CD14-positive monocyte (primary cell): ENCODE data around the gene LGR5. TPM values are rescaled to one million over a fixed set of nuclear protein-coding genes. Genes with fewer than 3 reads are reported as not detected.

Experiments used
- DNase-seq, 3 donors: peaks; one replicate each; pipeline ENCODE4 v3.0.0-alpha.2; 2011 to 2022
- H2AFZ ChIP-seq: 2 replicates; pipeline ENCODE4 v1.6.0; 2012; ENCODE audit warnings: mild to moderate bottlenecking, low read depth, low read length, inconsistent platforms; ENCODE audit not compliant: insufficient read depth, poor library complexity, severe bottlenecking
- H3K27ac ChIP-seq, 2 donors: 1 replicate in 1 of 2; 2 replicates in 1 of 2; pipeline ENCODE4 v1.5.1; 2012 to 2013; ENCODE audit warnings: low read length in 2 of 2, control low read depth in 1 of 2, inconsistent platforms in 1 of 2, low read depth in 1 of 2, mild to moderate bottlenecking in 1 of 2
- H3K27me3 ChIP-seq, 2 donors: one replicate each; pipeline versions ENCODE4 v1.6.0 to v1.6.1; 2011 to 2013; ENCODE audit warnings: low read length in 2 of 2; ENCODE audit not compliant: control insufficient read depth in 2 of 2, insufficient read depth in 2 of 2
- H3K36me3 ChIP-seq, 2 donors: replicated peaks in 1 of 2; 1 replicate in 1 of 2; 2 replicates in 1 of 2; pipeline versions ENCODE4 v1.5.1 to v1.6.1; 2012 to 2013; ENCODE audit warnings: low read length in 2 of 2, control low read depth in 1 of 2, inconsistent platforms in 1 of 2, mild to moderate bottlenecking in 1 of 2; ENCODE audit not compliant: insufficient read depth in 2 of 2, control insufficient read depth in 1 of 2
- H3K4me1 ChIP-seq, 2 donors: 1 replicate in 1 of 2; 2 replicates in 1 of 2; pipeline versions ENCODE4 v1.5.1 to v1.6.1; 2012 to 2013; ENCODE audit warnings: low read length in 2 of 2, control low read depth in 1 of 2, inconsistent platforms in 1 of 2, mild to moderate bottlenecking in 1 of 2, moderate library complexity in 1 of 2; ENCODE audit not compliant: insufficient read depth in 2 of 2, control insufficient read depth in 1 of 2
- H3K4me2 ChIP-seq: replicated peaks from 2 replicates; pipeline ENCODE3; 2012; ENCODE audit warnings: low read length, moderate library complexity, mild to moderate bottlenecking; ENCODE audit not compliant: poor library complexity, severe bottlenecking; ENCODE audit errors: extremely low read depth
- H3K4me3 ChIP-seq, 3 experiments: fragments of 200-600 bp in 1 of 3; sonication (generic) in 1 of 3; replicated peaks in 1 of 3; 1 replicate in 2 of 3; 2 replicates in 1 of 3; pipeline ENCODE4 v1.5.1; 2011 to 2013; ENCODE audit warnings: low read length in 3 of 3, mild to moderate bottlenecking in 3 of 3, control low read depth in 2 of 3, low read depth in 2 of 3, inconsistent platforms in 1 of 3, moderate library complexity in 1 of 3
- H3K79me2 ChIP-seq: 2 replicates; pipeline ENCODE4 v1.6.0; 2012; ENCODE audit warnings: mild to moderate bottlenecking, control low read depth, inconsistent platforms, low read length, moderate library complexity; ENCODE audit not compliant: insufficient read depth
- H3K9ac ChIP-seq: 2 replicates; pipeline ENCODE4 v1.6.0; 2017; ENCODE audit warnings: low read length, mild to moderate bottlenecking; ENCODE audit not compliant: insufficient read depth, poor library complexity, severe bottlenecking
- H3K9me3 ChIP-seq, 2 donors: replicated peaks in 1 of 2; 1 replicate in 1 of 2; 2 replicates in 1 of 2; pipeline versions ENCODE4 v1.5.1 to v1.6.1; 2012 to 2013; ENCODE audit warnings: low read length in 2 of 2, control low read depth in 1 of 2; ENCODE audit not compliant: control insufficient read depth in 1 of 2, insufficient read depth in 1 of 2
- H4K20me1 ChIP-seq: 2 replicates; pipeline ENCODE4 v1.6.0; 2012; ENCODE audit warnings: mild to moderate bottlenecking, low read length, control low read depth, moderate library complexity; ENCODE audit not compliant: insufficient read depth
- H3K27ac Mint-ChIP-seq, 7 donors: one replicate each; pipeline ENCODE4 v1.8.0; 2020; ENCODE audit warnings: mild to moderate bottlenecking in 7 of 7, mixed read lengths in 7 of 7, moderate library complexity in 6 of 7, inconsistent platforms in 2 of 7
- H3K27me3 Mint-ChIP-seq, 3 donors: one replicate each; pipeline ENCODE4 v1.8.0; 2021 to 2022; ENCODE audit warnings: low read depth in 3 of 3, mild to moderate bottlenecking in 3 of 3, mixed read lengths in 3 of 3, moderate library complexity in 3 of 3, inconsistent platforms in 1 of 3
- H3K36me3 Mint-ChIP-seq, 2 donors: one replicate each; pipeline ENCODE4 v1.8.0; 2020; ENCODE audit warnings: mixed read lengths in 2 of 2, inconsistent platforms in 1 of 2, mild to moderate bottlenecking in 1 of 2
- H3K4me1 Mint-ChIP-seq: one replicate; pipeline ENCODE4 v1.8.0; 2020; ENCODE audit warnings: mild to moderate bottlenecking, mixed read lengths
- H3K4me3 Mint-ChIP-seq, 2 donors: one replicate each; pipeline ENCODE4 v1.8.0; 2020; ENCODE audit warnings: mild to moderate bottlenecking in 2 of 2, mixed read lengths in 2 of 2, moderate library complexity in 1 of 2
- H3K9me3 Mint-ChIP-seq, 7 donors: one replicate each; pipeline ENCODE4 v1.8.0; 2020 to 2022; ENCODE audit warnings: mixed read lengths in 7 of 7, mild to moderate bottlenecking in 6 of 7, moderate library complexity in 6 of 7, inconsistent platforms in 2 of 7
- WGBS: methylation state at CpG from one replicate; pipeline ENCODE4 v1.1.5; 2013; ENCODE audit warnings: missing lambda C conversion rate; ENCODE audit not compliant: insufficient coverage; 5-methylcytosine and 5-hydroxymethylcytosine counted together
- intact Hi-C, 2 donors: fragments of 100-400 bp; cut with micrococcal nuclease; formaldehyde crosslinking; loops; one replicate each; pipeline versions ENCODE4 v1.15.0 to v1.15.1; 2023
- polyA plus RNA-seq, 3 donors: library from polyadenylated mRNA; depleted of rRNA in 1 of 3; unstranded in 2 of 3; stranded (reverse) in 1 of 3; fragments of 300-500 nt in 2 of 3; fragments of >200 nt in 1 of 3; fragmentation: Illumina TruSeq in 2 of 3; gene quantifications; 1 replicate in 2 of 3; 2 replicates in 1 of 3; pipeline ENCODE4 v1.2.3, GENCODE V29; 2012 to 2021
- TF ChIP-seq, protein P1 (sequence below): fragments of 200-600 bp; IDR thresholded peaks from one replicate; pipeline ENCODE4 v1.8.0; 2022; ENCODE audit warnings: antibody characterized with exemption, mild to moderate bottlenecking

The LGR5 gene
- polyA plus RNA-seq, 3 donors = not detected

DNA sequence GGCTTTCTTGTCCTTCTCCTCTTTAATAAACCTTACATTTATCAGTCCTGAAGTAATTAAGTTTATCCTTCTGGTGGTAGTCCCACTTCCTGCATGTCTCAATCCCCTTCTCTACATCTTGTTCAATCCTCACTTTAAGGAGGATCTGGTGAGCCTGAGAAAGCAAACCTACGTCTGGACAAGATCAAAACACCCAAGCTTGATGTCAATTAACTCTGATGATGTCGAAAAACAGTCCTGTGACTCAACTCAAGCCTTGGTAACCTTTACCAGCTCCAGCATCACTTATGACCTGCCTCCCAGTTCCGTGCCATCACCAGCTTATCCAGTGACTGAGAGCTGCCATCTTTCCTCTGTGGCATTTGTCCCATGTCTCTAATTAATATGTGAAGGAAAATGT lies 144.8 kb downstream of the LGR5 start:
- Histone ChIP-seq H3K79me2 (no peaks in the 10 kb centered on the region), H3K9me3 (no peaks in the 10 kb centered on the region), H3K9ac (no peak overlapping the region), H3K4me3 (no peak overlapping the region), H3K4me1 (no peaks in the 10 kb centered on the region), H3K27ac (no peak overlapping the region), H3K27me3 (no peaks in the 10 kb centered on the region), H3K36me3 (no peaks in the 10 kb centered on the region), H2AFZ (no peak overlapping the region), H4K20me1 (no peaks in the 10 kb centered on the region), H3K4me2 (no peak overlapping the region)
- WGBS = 75% methylated on average over 2 of the region's 3 CpGs
- no peak overlapping the region for H3K4me3 Mint-ChIP-seq
- peaks cover 0 to 3% (median 0%) of the 10 kb centered on the region in 7 donors for H3K9me3 Mint-ChIP-seq
- H3K27me3 Mint-ChIP-seq = peaks cover 0 to 2% (median 0%) of the 10 kb centered on the region in 3 donors
- no peaks in the 10 kb centered on the region for H3K36me3 Mint-ChIP-seq
- intact Hi-C loops = no loop called here
- DNase-seq = no peak
- TF ChIP-seq, protein P1, sequence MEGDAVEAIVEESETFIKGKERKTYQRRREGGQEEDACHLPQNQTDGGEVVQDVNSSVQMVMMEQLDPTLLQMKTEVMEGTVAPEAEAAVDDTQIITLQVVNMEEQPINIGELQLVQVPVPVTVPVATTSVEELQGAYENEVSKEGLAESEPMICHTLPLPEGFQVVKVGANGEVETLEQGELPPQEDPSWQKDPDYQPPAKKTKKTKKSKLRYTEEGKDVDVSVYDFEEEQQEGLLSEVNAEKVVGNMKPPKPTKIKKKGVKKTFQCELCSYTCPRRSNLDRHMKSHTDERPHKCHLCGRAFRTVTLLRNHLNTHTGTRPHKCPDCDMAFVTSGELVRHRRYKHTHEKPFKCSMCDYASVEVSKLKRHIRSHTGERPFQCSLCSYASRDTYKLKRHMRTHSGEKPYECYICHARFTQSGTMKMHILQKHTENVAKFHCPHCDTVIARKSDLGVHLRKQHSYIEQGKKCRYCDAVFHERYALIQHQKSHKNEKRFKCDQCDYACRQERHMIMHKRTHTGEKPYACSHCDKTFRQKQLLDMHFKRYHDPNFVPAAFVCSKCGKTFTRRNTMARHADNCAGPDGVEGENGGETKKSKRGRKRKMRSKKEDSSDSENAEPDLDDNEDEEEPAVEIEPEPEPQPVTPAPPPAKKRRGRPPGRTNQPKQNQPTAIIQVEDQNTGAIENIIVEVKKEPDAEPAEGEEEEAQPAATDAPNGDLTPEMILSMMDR = no peak
- no peaks in the 10 kb centered on the region for H3K4me1 Mint-ChIP-seq
- H3K27ac Mint-ChIP-seq = no peak overlapping the region

DNA sequence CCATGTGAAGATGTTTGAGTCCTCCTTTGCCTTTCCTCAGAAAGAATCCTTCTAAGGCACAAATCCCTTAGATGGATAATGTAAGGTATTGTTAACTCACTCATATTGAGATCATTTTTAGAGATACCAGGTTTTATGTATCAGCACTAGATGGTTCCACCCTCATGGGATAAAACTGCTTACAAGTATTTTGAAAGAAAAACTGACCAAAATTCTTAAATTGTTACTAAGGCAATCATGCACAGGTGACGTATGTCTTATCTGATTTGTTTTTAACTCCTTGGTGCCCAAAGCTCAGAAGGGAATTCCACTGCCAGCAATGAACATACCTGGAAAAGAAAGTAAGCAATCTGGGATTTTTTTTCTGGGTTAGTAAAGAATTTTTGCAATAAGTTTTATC lies 145.6 kb downstream of the LGR5 start:
- Mint-ChIP-seq H3K4me3 (no peak overlapping the region), H3K27me3 (peaks cover 0 to 2% (median 0%) of the 10 kb centered on the region in 3 donors), H3K4me1 (no peaks in the 10 kb centered on the region), H3K36me3 (no peaks in the 10 kb centered on the region), H3K9me3 (peaks cover 0 to 3% (median 0%) of the 10 kb centered on the region in 7 donors), H3K27ac (no peak overlapping the region)
- H3K79me2 ChIP-seq = no peaks in the 10 kb centered on the region
- H3K4me1 ChIP-seq = no peaks in the 10 kb centered on the region
- no peak overlapping the region for H3K9ac ChIP-seq
- H3K4me3 ChIP-seq = no peak overlapping the region
- 100% methylated on average over 1 of the region's 1 CpG for WGBS
- H3K9me3 ChIP-seq = no peaks in the 10 kb centered on the region
- TF ChIP-seq, protein P1 = no peak
- H3K27ac ChIP-seq = no peak overlapping the region
- intact Hi-C loops = no loop called here
- H3K27me3 ChIP-seq = no peaks in the 10 kb centered on the region
- H4K20me1 ChIP-seq = no peaks in the 10 kb centered on the region
- H2AFZ ChIP-seq = no peak overlapping the region
- no peaks in the 10 kb centered on the region for H3K36me3 ChIP-seq
- DNase-seq = no peak
- H3K4me2 ChIP-seq = no peak overlapping the region
